ENCODE data around the gene UVRAG.

Gene UVRAG

GRCh38 chr11:75894036-75894585 is 79.1 kb downstream of the UVRAG start:
- DNase-seq (ENCODE audit: low spot score), result no peak
- no peak for TF ChIP-seq CTCF (IDR thresholded peaks at IDR 0.05; ENCODE audit: extremely low read depth, insufficient read depth, missing control alignments)
- in situ Hi-C loops (cut with MboI; ENCODE audit: low pct_unique_long_range_greater_than_20kb, low sequenced_read_pairs, unreplicated experiment), result no loop called here

- peak; percentile 55 for TF ChIP-seq CTCF (IDR thresholded peaks at IDR 0.05; ENCODE audit: extremely low read depth, insufficient read depth, missing control alignments)
- DNase-seq (ENCODE audit: low spot score), result no peak
- in situ Hi-C loops (cut with MboI; ENCODE audit: low pct_unique_long_range_greater_than_20kb, low sequenced_read_pairs, unreplicated experiment), result loop anchor here (5.0 kb wide), 1 partner anchor 250 kb away; no protein-coding TSS in a partner anchor
Observed at GRCh38 chr11:75896843-75897419, 81.9 kb downstream of the UVRAG start.

GRCh38 chr11:75898871-75899270 is 83.9 kb downstream of the UVRAG start:
- in situ Hi-C loops (cut with MboI; ENCODE audit: low pct_unique_long_range_greater_than_20kb, low sequenced_read_pairs, unreplicated experiment), result loop anchor here (5.0 kb wide), 1 partner anchor 248 kb away; no protein-coding TSS in a partner anchor

GRCh38 chr11:75899806-75900205 is 84.8 kb downstream of the UVRAG start:
- TF ChIP-seq CTCF (IDR thresholded peaks at IDR 0.05; ENCODE audit: extremely low read depth, insufficient read depth, missing control alignments), result no peak
- in situ Hi-C loops (cut with MboI; ENCODE audit: low pct_unique_long_range_greater_than_20kb, low sequenced_read_pairs, unreplicated experiment), result loop anchor here (5.0 kb wide), 1 partner anchor 247 kb away; no protein-coding TSS in a partner anchor
- DNase-seq (ENCODE audit: low spot score), result no peak

More at GRCh38 chr11:75898871-75899270, 83.9 kb downstream of the UVRAG start:
- DNase-seq (ENCODE audit: low spot score), result no peak
- no peak for TF ChIP-seq CTCF (IDR thresholded peaks at IDR 0.05; ENCODE audit: extremely low read depth, insufficient read depth, missing control alignments)

GRCh38 chr11:75900848-75901247 is 85.8 kb downstream of the UVRAG start:
- in situ Hi-C loops (cut with MboI; ENCODE audit: low pct_unique_long_range_greater_than_20kb, low sequenced_read_pairs, unreplicated experiment), result no loop called here
- DNase-seq (ENCODE audit: low spot score), result no peak
- no peak for TF ChIP-seq CTCF (IDR thresholded peaks at IDR 0.05; ENCODE audit: extremely low read depth, insufficient read depth, missing control alignments)

GRCh38 chr11:75902631-75903030 is 87.6 kb downstream of the UVRAG start:
- in situ Hi-C loops (cut with MboI; ENCODE audit: low pct_unique_long_range_greater_than_20kb, low sequenced_read_pairs, unreplicated experiment), result no loop called here
- TF ChIP-seq CTCF (IDR thresholded peaks at IDR 0.05; ENCODE audit: extremely low read depth, insufficient read depth, missing control alignments), result no peak
- no peak for DNase-seq (ENCODE audit: low spot score)
